NCI-H1092 treated with DMSO at 0.1 percent for 48 hours (cell line): ENCODE results near the gene COL23A1.

Experiments used
- DNase-seq: peaks from one replicate; lab custom pipeline; 2025; lab: John Stamatoyannopoulos, UW

COL23A1 gene

GRCh38 chr5:178357121-178357521 lies 233.1 kb downstream of the COL23A1 start:
- no peak for DNase-seq

DNA sequence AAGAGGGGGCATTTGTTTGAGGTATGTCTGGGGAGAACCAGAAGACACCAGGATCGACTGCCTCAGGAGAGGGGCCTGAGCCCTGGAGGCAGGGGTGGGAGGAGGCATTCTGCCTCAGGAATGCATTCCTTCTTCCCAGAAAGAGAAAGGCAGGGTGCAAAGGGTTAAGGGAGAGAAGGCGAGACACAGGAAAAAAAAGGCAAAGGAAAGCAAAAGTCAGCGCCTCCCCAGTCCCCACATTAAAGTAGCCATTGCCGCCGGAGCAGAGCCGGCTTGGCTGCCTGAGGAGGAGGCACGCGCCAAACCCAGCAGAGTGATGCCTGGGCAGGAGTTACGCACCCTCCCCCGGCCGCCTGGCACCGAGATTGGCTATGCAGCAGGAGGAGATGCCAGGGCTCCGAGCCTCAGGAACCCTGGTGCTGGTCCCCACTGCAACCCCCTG lies 233.7 kb downstream of the COL23A1 start:
- no peak for DNase-seq

- DNase-seq, result no peak
Measured at GRCh38 chr5:178355671-178356070, 234.5 kb downstream of the COL23A1 start.

DNA sequence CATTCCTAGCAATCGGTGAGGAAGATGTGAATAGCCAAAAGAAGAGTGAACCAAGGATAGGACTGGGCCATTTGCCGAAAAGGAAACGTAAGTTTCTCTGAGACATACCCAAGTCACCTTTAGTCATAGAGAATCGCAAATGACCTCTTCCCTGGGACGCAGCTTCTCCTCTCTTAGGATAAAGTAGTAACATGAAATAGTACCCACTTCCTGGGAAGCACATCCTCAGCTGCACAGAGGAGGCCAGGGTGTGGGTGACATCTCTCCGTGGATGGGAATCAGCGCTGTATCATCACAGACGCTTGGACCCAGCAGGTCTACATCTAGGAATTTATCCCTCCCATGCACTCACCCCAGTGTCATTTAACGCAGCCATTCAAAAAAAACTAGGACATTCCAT lies 236.7 kb downstream of the COL23A1 start:
- no peak for DNase-seq

DNA sequence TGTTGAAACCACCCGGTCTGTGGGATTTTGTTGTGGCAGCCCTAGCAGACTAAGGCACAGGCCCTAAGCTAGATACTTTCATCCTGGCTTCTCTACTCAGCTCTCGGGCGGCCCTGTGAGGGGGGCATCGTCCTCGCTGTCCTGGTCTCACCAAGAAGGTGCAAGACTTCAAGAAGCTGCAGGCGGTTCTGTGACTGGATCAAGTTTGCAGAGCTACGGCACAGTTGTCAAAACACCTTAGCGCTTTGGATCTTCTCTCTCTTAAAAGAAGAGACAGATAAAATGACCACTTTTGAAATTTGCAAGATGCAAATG lies 238.2 kb downstream of the COL23A1 start:
- DNase-seq, result no peak

- no peak for DNase-seq
Measured at GRCh38 chr5:178351221-178352034, 238.8 kb downstream of the COL23A1 start.

- no peak for DNase-seq
Measured at GRCh38 chr5:178350361-178351220, 239.6 kb downstream of the COL23A1 start.

DNA sequence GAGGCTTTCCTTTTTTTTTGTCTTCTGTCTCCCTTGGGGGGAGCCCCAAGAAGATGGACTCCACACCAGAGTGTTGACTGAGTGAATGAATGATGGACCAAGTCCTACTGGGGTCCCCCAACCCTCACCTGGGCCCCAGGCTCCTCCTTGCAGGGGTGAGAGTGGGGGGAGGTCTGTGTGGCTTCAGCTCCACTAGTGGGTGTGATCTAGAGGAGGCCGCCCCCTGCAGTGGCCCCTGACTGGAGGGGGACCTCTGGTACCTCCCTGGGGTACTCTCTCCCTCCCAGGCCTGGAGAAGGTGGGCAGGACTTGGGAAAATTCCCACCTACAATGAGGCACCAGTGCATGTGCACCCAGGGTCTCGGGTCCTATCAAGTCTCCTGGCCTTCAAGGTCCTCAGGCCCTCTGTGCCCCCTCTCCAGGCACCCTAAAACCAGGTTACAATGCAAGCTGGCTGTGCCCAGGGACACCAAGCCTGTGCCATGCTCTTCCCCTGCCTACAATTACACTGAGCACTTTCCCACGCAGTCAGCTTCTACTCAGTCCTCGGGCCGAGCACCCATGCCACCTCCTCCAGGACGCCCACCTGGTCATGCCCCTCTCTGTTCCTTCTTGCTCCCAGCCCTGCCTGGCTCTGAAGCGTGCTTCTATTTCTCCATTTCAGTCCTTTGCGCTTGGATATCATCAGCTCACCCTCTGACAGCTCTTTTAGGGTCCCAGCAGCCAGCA lies 240.4 kb downstream of the COL23A1 start:
- DNase-seq, result no peak

DNA sequence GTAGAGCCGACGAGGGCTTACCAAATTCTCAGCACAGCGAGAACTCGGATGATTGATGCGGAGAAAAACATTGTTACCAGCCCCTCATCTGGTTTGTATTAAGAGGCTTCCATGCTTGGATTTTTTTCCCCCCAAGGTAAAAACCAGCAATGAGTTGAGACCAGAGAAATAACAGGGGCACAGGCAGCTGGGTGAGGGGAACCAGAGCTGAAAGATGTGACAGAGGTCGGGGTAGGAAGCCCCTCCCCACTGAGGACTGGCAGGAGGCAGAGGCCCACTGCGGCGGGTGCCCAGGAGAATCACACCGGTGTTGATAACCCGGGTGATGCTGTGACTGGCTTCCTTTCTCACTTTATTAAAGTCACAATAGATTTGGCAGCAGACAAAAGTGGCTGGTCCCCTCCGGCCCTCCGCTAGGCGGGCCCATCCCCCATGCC lies 241.1 kb downstream of the COL23A1 start:
- no peak for DNase-seq

GRCh38 chr5:178348356-178349074 lies 241.7 kb downstream of the COL23A1 start:
- no peak for DNase-seq

GRCh38 chr5:178347956-178348355 lies 242.2 kb downstream of the COL23A1 start:
- DNase-seq, result no peak

- DNase-seq, result no peak
Measured at GRCh38 chr5:178346607-178347334, 243.4 kb downstream of the COL23A1 start.

DNA sequence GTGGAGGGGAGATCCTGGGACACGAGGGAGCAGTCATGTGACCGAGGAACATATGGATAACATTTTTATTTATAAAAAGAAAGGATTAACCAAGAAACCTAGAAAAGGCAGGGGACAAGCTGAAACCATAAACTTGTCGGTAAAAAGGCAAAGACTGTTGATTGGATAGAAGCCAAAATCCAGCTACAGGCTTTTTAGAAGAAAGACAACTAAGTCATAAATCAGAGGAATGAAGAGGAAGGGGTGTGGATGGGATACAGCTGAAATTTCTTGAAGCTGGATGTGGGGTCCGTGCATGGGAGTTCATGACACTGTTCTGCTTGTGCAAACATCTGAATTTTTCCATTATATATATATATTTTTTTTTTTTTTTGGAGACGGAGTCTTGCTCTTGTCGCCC lies 246.9 kb downstream of the COL23A1 start:
- DNase-seq, result no peak

DNA sequence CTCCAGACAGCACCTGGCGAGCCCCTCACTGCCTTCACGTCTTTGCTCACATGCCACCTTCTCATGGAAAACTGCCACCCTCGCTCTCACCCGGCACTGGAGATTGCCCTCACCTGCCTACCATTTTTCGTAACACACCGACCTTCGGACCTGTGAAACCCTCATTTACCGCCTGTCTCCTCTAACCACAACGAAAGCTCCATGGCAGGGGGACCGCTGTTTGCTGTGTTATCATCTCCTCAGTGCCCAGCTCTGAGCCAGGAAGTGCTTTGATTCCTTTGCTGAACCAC lies 248.4 kb downstream of the COL23A1 start:
- no peak for DNase-seq

GRCh38 chr5:178341091-178341850 lies 248.9 kb downstream of the COL23A1 start:
- DNase-seq, result no peak

GRCh38 chr5:178340637-178341036 lies 249.6 kb downstream of the COL23A1 start:
- no peak for DNase-seq

GRCh38 chr5:178340187-178340586 lies 250.0 kb downstream of the COL23A1 start:
- no peak for DNase-seq

DNA sequence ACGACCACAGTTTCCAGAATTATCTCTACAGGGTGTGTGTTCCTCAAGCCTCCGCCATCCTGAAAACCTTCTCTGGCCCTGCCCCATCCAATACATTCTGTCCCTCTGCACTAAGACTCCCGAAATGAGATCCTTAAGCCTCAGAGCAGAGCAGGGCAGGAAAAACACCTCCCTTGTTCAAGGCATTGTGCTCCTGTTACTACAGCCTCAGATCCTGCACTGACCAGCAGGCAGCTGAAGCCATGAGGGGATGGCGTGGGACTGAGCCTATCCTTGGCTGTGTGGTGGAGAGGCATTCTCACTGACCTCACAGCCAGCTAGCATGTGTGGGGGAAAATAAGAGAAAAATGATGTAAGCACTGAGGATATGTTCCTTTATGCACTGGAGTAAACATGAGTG lies 250.9 kb downstream of the COL23A1 start:
- no peak for DNase-seq

DNA sequence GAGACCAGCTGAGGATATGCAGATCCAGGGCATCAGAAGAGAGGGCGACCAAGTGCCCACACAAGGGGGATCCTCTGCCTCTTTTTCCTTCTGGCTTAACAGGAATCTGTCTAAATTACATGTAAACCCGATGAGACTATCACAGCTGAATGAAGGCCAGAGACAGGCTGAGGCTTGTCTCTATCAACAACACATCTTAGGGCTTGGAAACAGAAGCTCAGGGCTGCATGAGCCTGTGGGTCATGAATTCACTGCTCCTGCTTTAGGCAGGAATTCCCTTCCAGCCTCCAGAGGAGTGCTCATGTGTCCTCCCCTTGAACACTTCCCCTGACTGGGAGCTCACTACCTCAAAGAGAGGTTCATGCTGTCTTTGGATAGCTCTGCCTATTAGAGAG lies 251.4 kb downstream of the COL23A1 start:
- DNase-seq, result no peak

- DNase-seq, result no peak
Measured at GRCh38 chr5:178338126-178338749, 252.0 kb downstream of the COL23A1 start.
